GM21515 (cell line): ENCODE measurements around the gene PDS5A.
"Not testable (repeated sequence)": the region's sequence is repeated elsewhere in the genome, so short reads cannot be mapped to it uniquely, and the experiment has no call there.

ENCODE experiments used
- ATAC-seq: cut with Tn5 transposase; IDR thresholded peaks from one replicate; pipeline ENCODE4 v1.9.1; 2021; ENCODE audit not compliant: unreplicated experiment

PDS5A gene

DNA sequence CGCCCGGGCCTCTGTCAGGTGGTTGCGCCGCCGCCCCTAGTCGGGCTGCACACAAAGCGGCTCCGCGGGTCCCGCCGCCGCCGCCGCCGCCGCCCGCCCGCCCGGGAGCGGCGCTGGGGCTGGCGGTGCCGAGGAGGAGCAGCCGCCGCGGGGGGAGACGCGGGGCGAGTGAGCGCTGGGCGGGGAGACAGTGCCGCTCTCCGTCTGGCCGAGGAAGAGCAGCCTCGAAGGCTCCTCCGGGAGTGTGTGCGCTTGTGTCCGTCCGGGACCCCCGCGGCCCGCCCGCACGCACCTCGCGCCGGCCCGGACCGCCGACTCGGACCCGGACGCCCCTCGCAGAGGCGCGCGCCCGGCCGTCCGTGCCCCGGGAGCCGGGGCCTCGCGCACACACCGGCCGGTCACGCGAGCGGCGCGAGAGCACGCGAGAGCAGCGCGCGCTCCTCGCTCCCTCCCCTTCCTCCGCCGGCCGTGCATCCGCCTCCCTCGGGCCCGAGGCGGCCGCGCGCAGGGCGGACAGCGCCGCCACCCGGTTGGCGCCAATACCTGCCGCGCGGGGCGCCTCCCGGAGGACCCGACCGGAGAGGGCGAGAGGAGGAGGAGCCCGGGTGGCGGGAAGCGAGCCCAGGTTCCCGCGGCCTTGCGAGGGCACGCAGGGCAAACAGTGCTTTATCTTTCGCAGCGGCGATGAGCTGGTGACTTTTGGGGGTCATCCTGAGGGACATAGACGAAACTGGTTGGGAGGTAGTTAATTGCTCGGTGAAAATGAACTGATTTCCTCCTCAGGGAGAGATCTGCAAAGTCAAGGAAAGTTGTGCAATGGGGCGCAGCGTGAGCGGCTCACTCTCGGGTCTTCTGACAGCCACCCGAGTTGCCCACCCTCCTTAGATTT lies at the start of gene PDS5A:
Gene PDS5A (minus strand): TSS at position 423 of the 889 bp plus-strand sequence. CDS start 1,334 bp downstream, outside the sequence.
- peak; percentile 81 for ATAC-seq

GRCh38 chr4:40024049-40024448 lies 46.3 kb upstream of the PDS5A start:
- ATAC-seq = not testable (repeated sequence)

DNA sequence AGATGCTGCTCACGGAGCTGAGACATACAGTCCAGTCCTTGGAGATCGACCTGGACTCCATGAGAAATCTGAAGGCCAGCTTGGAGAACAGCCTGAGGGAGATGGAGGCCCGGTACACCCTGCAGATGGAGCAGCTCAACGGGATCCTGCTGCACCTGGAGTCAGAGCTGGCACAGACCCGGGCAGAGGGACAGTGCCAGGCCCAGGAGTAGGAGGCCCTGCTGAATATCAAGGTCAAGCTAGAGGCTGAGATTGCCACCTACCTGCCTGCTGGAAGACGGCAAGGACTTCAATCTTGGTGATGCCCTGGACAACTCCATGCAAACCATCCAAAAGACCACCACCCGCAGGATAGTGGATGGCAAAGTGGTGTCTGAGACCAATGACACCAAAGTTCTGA lies 43.4 kb upstream of the PDS5A start:
- not testable (repeated sequence) for ATAC-seq

DNA sequence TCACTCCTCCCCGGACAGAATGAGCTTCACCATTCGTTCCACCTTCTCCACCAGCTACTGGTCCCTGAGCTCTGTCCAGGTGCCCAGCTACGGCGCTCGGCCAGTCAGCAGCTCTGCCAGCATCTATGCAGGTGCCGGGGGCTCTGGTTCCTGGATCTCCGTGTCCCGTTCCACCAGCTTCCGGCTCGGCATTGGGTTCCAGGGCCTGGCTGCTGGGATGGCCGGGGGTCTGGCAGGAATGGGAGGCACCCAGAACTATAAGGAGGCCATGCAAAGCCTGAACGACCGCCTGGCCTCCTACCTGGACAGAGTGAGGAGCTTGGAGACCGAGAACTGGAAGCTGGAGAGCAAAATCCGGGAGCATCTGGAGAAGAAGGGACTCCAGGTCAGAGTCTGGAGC lies 42.5 kb upstream of the PDS5A start:
- ATAC-seq = no peak

GRCh38 chr4:40016007-40016406 lies 38.3 kb upstream of the PDS5A start:
- ATAC-seq = no peak

DNA sequence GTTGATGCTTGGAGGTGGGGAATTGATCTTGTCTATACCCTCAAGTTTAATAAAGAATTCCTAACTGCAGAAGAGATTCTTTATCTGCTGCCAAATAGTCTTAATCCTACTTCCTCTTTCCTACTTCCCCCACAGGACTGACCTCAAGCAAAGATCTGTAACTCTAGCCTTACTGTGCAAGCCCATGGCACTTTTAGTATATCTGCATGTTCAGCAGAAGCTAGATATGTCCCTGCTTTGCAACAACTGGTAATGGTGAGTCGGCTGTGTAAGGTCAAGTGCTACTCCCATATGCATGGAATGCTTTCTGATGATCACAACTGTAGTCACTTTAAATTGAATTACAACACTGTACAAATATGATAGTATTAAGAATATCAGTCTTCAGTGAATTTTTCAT lies 26.3 kb upstream of the PDS5A start:
- no peak for ATAC-seq

DNA sequence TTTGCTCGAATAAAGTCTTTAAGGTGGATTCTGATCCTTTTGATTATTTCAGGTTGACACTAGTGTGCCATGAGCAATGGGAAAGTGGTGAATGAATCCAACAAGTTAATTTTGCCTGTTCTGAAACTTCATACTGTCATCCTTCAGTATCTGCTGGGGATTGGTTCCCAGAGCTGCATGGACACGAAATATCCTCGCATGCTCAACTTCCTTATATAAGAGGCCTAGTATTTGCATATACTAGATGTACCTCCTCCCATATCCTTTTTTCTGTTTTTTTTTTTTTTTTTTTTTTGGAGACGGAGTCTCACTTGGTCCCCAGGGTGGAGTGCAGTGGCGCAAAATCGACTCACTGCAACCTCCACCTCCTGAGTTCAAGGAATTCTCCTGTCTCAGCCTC lies 23.0 kb upstream of the PDS5A start:
- no peak for ATAC-seq

DNA sequence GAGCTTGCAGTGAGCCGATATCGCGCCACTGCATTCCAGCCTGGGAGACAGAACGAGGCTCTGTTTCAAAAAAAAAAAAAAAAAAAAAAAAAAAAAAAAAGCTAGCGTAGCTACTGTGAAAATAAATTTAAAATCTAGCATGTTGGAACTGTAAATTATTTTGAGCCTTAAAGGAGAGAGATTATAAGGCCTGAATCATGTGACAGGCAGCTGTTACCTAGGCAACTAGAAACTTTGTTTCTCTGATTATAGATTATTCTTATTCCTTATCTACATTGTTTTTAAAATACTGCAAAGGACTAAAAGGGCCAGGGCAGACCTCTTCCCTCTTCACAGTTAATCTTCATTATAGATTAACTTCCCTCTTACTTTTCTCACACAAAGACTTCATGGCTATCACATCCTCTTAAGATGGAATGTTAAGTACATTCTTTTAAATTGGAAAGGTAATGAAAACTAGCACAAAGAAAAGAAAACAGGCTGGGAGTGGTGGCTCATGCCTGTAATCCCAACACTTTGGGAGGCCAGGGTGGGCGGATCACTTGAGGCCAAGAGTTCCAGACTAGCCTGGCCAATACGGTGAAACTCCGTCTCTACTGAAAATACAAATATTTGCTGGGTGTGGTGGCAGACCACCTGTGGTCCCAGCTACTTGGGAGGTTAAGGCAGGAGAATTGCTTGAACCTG lies 21.1 kb upstream of the PDS5A start:
- ATAC-seq = no peak

DNA sequence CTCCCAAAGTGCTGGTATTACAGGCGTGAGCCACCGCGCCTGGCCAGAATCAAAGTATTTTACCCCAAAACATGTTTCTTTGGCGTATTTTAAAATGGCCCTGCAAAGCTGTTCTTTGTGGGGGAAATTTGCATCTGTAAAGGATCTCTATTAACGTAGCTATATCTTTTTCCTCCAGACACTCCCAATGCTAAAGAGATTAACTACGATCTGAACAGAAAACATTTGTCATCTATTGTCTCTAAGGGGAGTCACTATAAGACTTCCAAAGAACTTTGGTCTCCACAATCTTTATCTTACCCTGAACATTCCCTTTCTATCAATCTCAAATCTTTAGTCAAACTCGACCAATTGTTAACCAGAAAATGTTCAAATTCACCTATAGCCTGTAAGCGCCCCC lies 19.1 kb upstream of the PDS5A start:
- no peak for ATAC-seq

- no peak for ATAC-seq
These were observed 16.7 kb upstream of the PDS5A start for GRCh38 chr4:39994406-39994805.

DNA sequence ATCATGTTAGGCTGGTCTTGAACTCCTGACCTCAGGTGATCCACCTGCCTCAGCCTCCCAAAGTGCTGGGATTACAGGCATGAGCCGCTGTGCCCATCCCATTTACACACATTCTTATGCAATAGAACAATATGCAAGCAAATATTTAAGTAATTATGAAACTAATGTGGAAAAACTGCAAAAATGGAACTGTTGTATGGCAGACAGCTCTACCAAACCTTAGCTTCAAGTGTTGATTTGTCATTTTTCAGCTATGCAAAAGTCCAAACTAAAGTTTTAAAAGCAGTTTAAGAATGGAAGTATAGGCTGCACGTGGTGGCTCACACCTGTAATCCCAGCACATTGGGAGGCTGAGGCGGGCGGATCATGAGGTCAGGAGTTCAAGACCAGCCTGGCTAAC lies 11.7 kb upstream of the PDS5A start:
- ATAC-seq = not testable (repeated sequence)

DNA sequence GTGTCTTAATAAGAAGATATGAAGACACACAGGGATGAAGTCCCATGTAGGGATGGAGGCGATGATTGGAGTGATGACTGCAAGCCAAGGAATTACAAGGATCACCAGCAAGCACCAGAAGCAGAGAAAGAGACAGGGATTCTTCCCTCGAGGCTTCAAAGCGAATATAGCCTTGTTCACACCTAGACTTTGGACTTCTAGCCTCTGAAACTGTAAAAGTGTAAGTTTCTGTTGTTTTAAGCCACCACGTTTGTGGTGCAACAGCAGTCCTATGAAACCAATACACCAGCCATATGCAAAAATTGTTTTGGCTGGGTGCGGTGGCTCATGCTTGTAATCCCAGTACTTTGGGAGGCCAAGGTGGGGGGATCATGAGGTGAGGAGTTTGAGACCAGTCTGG lies 9.8 kb upstream of the PDS5A start:
- no peak for ATAC-seq

- no peak for ATAC-seq
These were observed 1.2 kb upstream of the PDS5A start for GRCh38 chr4:39978904-39979303.

DNA sequence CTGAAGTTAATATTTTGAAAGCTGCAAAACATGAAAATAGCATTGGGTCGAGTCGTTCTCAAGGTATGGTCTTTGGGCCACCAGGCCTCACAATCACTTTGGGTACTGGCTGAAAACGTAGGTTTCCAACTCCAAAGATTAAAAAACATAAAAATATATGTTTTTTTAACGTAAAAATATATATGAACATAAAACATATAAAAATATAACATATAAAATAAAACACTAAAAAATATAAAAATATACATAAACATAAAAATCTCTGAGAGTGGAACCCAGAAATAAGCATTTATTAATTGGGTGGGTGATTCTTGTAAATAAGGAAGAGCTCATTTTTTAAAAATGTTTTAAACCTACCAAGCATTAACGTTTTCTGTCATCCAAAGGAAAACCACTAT lies 666 bp upstream of the PDS5A start:
- ATAC-seq = no peak

GRCh38 chr4:39976945-39977488 lies 694 bp downstream of the PDS5A start:
- peak; percentile 25 for ATAC-seq

- ATAC-seq = no peak
These were observed 1.4 kb downstream of the PDS5A start for GRCh38 chr4:39976141-39976944.

DNA sequence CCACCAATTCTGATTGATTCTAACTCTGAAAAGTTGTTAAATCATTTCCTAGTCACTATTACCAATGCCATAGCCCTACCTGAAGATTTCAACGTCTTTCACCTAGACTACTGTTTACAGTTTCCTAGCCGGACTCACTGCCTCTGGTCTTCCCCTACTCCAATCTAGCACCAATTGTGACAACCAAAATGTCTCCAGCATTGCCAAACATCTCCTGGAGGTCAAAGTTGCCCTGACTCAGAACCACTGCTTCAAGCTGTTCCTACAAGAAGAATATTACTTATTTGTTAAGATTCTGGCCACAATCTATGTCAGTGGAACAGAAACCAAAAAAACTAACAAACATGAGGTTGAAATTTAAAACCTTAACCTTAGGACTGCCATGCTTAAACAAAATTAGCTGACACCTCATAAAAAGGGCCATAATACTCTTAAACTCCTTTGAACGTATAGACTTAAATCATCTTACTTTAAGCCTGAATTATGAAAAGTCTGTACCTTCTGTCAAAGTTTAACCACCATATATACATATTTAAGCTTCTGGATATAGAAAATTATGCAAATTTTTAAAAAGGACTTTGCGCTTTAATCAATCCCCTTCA lies 2.1 kb downstream of the PDS5A start:
- ATAC-seq = no peak

DNA sequence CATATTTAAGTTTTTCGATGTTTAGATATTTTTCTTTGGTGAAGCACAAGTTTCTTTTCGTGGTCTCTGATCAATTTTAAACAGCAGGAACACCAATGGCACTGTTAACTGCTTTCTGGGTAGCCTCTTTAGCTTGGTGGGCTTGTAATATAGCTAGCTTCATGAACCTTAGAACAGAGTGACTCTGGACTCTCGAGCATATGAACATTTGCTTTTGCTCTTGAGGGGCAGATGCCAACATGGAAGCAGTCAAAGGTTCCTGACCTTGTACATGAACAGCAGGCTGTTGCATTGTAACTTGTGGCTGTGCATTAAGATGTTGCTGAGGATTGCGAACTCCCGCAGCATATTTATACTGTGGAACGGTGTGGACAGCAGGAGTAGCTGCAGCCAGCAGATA lies 4.7 kb downstream of the PDS5A start:
- not testable (repeated sequence) for ATAC-seq

DNA sequence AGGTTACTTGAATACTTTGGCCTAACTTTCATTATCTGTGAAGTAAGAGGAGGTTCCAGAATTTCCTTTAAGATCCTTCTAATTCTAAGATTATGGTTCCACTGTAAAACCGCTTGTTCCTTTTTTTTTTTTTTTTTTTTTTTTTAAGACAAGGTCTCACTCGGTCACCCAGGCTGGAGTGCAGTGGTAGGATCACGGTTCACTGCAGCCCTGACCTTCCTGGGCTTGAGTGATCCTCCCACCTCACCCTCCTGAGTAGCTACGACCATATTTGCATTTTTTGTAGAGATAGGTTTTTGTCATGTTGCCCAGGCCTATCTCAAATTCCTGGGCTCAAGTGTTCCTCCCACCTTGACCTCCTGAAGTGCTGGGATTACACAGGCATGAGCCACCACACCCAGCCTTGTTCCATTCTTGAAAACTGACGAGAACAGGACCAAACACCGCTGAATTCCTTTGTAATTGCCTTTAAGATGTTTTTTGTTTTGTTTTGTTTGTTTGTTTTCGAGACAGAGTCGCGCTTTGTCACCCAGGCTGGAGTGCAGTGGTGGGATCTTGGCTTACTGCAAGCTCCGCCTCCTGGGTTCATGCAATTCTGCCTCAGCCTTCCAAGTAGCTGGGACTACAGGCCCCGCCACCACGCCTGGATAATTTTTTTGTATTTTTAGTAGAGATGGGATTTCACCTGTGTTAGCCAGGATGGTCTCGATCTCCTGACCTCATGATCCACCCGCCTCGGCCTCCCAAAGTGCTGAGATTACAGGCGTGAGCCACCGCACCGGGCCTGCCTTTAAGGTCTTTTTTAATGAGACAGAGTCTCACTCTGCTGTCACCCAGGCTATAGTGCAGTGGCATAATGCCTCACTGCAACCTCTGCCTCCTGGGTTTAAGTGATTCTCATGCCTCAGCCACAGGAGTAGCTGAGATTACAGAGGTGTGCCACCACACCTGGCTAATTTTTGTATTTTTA lies 6.8 kb downstream of the PDS5A start:
- ATAC-seq = no peak

DNA sequence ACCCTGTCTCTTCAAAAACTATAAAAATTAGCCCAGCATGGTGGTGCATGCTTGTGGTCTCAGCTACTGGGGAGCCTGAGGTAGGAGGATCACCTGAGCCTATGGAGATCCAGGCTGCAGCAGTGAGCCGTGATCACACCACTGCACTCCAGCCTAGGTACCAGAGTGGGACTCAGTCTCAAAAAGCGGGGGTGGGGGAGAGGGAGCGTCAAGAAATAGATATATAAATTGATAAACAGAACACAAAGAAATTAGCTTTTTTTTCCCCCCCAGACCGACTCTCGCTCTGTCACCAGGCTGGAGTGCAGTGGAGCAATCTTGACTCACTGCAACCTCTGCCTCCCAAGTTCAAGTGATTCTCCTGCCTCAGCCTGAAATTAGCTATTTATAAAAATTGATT lies 14.1 kb downstream of the PDS5A start:
- ATAC-seq = no peak
